Adrenal gland (tissue), 5 donors: ENCODE measurements around the gene ZNF467.

Source experiments
- CTCF ChIP-seq, 6 experiments: fragments of 450-650 bp in 4 of 6; fragments of 200-600 bp in 2 of 6; sonication (generic) in 1 of 6; IDR thresholded peaks; 1 replicate in 5 of 6; 2 replicates in 1 of 6; pipeline versions ENCODE4 v1.5.1 to v1.8.0; 2016 to 2021; ENCODE audit warnings: antibody characterized with exemption in 6 of 6, mild to moderate bottlenecking in 2 of 6, moderate library complexity in 1 of 6
- POLR2A ChIP-seq, 2 donors: fragments of 450-650 bp; IDR thresholded peaks; one replicate each; pipeline ENCODE4 v1.6.1; 2017; ENCODE audit warnings: antibody characterized with exemption in 2 of 2, mild to moderate bottlenecking in 2 of 2, moderate library complexity in 1 of 2
- donor health status: DM: no; HTN: no; CAD: no.

- TF ChIP-seq POLR2A (IDR thresholded peaks at IDR 0.05) (no peak), CTCF (IDR thresholded peaks at IDR 0.05) (no peak)
Measured at GRCh38 chr7:149780056-149780455, 6.7 kb upstream of the ZNF467 start.
